Cortex of kidney (tissue), 1 donor: ENCODE results near the gene BCL2L14.
"Not testable (repeated sequence)": the region's sequence is repeated elsewhere in the genome, so short reads cannot be mapped to it uniquely, and the experiment has no call there.

Source experiments
- DNase-seq: peaks from one replicate; lab custom pipeline; 2025; lab: John Stamatoyannopoulos, UW

The BCL2L14 gene

DNA sequence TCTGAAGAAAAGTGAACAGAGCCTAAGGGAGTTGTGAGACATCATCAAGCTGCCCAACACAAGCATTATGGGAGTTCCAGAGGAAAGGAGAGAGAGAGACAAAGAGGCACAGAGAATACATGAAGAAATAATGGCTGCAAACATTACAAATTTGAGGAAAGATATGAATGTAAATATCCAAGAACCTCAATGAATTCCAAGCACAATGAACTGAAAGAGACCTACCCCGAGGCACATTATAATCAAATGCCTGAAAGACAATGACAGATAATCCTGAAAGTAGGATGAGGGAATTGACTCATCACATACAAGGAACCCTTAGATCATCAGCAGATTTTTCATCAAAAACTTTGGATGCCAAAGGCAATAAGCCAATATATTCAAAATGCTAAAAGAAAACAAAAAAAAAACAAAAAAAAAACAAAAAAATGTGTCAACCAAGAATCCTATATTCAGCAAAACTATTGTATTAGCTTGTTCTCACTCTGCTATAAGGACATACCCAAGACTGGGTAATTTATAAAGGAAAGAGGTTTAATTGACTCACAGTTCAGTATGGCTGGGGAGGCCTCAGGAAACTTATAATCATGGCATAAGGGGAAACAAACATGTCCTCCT is 37.8 kb downstream of the BCL2L14 start:
- DNase-seq = no peak

DNA sequence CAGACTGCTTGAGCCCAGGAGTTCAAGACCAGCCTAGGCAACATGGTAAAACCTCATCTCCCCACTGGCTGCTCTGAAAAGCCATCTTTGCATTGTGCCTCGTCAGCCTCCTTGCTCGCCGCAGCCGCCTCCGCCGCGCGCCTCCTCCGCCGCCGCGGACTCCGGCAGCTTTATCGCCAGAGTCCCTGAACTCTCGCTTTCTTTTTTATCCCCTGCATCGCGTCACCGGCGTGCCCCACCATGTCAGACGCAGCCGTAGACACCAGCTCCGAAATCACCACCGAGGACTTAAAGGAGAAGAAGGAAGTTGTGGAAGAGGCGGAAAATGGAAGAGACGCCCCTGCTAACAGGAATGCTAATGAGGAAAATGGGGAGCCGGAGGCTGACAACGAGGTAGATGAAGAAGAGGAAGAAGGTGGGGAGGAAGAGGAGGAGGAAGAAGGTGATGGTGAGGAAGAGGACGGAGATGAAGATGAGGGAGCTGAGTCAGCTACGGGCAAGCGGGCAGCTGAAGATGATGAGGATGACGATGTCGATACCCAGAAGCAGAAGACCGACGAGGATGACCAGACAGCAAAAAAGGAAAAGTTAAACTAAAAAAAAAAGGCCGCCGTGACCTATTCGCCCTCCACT is 40.3 kb downstream of the BCL2L14 start:
- DNase-seq = not testable (repeated sequence)

DNA sequence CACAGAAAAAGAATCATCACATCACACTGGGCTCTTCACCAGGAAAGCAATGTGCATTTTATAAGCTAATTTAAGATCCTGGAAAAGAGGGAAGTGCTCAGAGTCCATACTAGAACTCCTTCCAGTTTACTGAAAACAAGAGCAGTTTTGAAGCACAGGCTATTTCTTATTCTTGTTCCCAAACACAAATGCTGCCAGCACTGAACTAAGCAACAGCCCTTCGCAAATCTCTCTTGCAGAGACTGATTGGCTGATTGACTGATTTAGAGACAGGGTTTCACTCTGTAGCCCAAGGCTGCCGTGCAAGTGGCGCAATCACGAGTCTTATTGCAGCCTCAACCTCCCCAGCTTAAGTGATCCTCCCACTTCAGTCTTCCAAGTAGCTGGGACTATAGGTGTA is 44.8 kb downstream of the BCL2L14 start:
- DNase-seq = no peak

DNA sequence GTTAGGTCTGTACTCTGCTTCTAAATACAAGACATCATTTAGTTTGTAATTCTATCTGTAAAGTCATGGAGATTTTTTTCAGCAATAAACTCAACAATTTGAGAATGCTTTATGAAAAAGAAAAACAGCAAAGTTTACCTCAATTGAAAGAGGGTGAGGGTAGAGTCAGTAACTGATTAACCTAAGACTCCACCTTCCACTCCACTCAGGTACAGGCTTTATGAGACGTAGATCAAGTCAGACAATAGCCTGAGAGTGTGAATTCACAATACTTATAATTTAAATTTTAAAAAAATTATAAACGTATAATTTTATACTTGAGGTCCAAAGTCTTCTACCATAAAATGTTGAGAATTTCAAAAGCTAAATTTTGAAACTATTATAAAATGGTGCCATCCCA is 45.9 kb downstream of the BCL2L14 start:
- DNase-seq = no peak

DNA sequence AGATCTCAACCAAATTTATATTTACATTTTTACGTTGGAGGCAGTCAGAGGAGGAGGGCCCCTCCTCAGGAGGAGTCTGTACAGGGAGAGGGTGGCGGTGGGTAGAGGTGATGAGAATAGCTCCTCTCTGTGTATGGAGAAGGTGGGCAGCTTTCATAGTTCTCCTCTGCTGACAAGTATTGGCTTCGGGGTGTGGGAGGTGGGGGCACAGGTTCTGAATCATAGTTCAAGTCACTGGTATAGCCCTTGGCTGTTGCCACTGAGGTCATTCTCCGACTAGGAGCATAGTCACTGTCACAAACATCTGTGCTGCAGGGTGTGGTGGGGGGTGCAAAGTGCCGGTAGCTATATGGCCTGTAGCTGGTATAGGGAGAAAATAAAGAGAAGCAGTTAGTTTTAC is 50.3 kb downstream of the BCL2L14 start:
- DNase-seq = no peak

DNA sequence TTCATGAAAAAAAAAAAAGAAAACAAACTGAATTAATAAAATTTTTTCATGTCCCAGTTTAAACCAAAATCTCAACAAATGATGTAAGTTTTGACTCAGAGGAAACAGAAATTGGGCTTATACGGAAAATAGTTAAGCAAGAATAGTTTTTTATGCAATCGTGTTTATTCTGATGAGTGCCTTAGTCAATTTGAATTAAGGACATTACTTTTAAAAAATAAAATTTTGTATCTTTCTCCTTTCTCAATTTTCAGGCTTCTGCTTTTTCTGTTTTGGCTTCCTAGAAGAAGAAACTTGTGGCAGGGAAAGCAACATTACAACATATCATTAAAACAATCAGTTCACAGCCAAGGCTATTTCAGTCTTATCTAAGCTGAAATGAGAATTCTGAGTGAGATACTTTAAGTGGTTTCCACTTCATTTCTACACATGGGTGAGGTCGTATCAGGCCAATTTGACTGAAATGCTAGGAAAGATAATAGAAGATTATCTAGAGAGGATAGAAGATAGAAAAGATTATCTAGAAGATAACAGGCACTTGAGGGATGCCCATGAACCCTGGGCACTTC is 52.4 kb downstream of the BCL2L14 start:
- DNase-seq = no peak

DNA sequence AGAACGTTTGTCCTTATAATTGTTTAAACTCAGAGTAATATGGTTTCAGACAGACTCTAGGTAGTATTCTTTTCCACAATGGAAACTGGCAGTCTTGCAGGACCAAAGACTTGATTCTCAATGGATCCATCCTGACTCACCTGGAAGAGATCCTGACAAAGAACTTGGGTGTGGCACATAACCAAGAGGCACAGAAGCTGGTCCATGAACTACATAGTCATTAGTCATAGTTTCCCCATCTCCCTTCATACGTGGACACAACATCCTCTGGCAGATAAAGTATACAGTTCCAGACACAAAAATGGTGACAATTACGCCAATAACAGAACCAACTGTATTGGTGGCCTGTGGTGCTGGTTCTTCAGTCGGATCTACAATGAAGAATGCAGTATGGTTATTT is 55.8 kb downstream of the BCL2L14 start:
- DNase-seq = no peak

DNA sequence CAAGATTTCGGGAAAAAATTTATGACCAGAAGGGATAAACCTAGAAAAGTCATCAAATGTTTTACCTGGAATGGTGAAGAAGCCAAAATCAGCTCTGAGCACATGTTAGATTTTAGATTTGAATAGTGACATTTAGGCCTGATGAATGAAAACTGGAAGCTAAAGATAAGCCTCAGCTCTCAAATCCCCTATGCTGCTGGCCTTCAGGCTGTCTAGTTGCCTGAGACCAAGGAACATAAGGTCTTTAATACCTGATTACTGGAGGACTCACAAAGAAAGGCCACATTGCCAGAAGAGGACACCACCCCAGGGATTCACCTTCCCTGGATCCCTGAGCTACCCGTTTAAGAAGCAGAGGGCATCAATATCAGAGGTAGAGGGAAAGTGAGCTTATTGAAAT is 56.6 kb downstream of the BCL2L14 start:
- DNase-seq = no peak

DNA sequence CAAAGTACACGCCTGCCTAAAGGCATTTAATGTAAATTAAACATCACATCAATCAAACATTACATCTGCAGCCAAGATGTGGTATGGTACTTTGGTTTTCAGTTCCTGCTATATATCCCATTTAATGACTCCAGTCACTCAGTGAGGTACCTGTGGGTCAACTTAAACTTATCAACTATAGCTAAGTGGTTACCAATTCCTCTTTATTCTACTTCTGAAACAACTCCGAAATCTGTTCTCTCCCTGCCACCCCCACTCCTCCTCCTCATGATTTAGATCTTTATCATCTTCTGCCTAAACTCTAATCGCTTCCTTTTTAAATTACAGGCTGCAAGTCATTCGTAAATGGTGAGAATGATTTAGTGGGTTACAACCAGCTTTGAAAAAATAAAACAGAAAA is 57.9 kb downstream of the BCL2L14 start:
- no peak for DNase-seq

DNA sequence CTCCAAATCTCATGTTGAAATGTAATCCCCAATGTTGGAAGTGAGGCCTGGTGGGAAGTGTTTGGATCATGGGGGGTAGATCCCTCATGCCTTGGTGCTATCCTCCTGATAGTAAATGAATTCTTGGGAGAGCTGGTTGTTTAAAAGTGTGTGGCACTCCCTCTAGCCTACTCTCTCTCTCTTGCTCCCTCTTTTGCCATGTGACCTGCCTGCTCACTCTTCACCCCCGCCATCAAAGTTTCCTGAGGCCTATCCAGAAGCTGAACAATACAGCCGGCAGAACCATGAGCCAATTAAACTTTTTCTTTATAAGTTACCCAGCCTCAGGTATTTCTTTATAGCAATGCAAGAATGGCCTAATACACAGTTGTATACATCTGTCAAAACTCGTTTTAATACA is 62.5 kb downstream of the BCL2L14 start:
- DNase-seq = no peak

DNA sequence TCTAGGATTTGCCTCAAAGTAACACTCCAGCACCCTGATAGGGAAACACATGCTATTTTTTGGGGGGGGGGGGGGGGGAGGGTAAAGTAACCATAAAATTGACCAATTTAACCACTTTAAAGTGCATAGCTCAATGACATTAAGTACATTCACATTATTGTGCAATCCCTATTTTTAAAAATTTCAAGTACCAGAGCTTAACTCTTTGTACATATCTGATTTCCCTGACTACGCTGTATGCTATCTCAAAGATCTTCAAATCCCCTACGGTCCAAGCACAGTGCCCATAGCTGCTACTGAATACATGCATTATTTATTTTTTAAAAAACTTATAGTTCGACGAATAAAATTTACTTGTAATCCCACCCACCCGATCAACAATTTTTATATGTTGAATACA is 63.0 kb downstream of the BCL2L14 start:
- no peak for DNase-seq

DNA sequence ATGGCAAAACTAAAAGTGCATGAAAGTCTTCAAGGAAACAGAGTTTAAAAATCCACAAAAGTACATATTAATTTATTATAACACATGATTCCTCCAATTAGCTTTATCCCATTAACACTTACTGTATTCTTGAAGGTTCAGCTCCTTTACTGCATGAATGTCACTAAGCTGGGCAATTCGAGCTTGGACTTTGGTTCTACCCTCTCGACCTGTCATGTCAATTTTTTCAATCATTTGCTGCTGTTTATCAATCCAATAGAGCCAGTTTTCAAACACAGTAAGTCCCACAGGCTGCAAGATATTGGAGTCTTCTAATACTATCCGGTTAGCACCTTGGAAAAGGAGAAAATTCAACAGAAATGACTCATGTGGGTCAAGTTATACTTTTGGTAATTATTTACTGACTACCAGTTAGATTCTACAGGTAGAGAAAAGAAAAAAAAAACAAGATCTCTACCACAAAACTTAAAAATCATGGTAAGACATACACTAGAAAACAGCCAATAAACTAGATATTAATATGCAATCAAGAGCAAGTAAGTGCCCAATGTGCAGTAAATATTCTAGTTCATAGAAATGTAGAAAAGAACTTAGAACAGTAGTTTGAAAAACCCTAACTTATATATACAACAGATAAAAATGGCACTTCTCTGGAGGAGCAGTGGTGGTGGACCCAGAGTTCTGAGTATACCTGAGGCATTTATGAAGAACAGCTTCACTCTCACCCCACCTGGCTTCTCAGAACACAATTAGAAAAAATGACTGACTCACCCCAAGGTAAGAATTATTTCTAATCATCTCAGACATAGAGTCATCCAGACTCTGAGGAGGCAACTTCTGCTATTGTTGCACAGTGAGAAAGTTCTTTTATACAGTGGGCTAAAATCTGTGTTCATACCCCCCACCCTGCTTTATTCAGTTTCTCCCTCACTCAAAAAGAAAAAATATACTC is 67.7 kb downstream of the BCL2L14 start:
- DNase-seq = no peak

DNA sequence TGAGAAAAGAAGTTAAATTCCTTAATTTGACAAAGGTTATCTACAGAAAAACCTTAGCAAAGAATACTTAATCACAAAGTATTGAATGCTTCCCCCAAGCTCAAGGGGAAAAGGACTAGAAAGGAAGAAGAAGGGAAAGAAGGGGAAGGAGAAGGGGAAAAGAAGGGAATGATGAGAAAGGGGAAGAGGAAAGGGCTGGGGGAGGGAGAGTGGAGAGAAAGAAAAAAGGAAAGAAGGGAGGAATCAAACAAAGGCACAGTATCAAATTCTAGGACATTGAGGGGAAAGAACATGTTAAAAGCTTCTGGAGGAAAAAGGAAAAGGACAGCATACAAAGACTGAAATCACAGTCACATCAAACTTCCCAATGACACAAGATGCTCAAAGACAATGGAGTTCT is 70.3 kb downstream of the BCL2L14 start:
- DNase-seq = no peak

DNA sequence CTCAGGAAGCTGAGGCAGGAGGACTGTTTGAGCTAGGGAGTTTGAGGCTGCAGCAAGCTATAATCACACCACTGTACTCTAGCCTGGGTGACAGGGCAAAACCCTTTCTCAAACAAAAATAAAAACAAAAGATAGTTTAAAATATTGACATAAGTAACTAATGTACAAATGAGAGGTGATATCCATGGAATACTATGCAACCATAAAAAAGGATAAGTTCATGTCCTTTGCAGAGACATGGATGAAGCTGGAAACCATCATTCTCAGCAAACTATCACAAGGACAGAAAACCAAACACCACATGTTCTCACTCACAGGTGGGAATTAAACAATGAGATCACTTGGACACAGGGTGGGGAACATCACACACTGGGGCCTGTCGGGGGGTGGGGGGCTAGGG is 73.8 kb downstream of the BCL2L14 start:
- DNase-seq = not testable (repeated sequence)

DNA sequence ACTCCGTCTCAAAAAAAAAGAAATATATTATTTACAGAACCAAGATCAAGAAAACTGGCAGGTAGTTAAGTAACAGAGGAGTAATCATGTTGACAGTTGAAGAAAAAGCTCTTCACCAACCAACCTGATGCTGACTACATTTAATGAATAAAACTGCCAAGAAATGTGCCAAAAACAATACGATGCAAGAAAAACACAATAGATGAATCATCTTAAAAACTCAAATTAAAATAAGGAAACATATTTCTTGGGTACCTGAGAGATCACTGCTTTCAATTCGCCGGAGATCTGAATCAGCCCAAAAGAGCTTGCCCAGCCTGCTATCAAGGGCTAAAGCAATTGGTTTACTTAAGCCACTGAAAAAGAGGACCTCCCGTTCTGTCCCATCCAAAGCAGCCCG is 76.4 kb downstream of the BCL2L14 start:
- DNase-seq = no peak
